Stimulated activated CD4-positive, alpha-beta T cell treated with anti-CD3 and anti-CD28 coated beads, Interleukin-12 subunit alpha, Interleukin-12 subunit beta, amount 100 ng/mL, for 4 hours (primary cell): ENCODE data around the gene TSPAN9.
A peak's percentile ranks its signal among the peaks of the same experiment; 100 is the strongest.
"Not testable (repeated sequence)": the region's sequence is repeated elsewhere in the genome, so short reads cannot be mapped to it uniquely, and the experiment has no call there.

Experiments used
- DNase-seq: peaks from one replicate; pipeline ENCODE4 v3.0.0-alpha.2; 2020

Gene TSPAN9

GRCh38 chr12:3045494-3045893, 31.7 kb upstream of the TSPAN9 start:
- DNase-seq, result no peak

DNA sequence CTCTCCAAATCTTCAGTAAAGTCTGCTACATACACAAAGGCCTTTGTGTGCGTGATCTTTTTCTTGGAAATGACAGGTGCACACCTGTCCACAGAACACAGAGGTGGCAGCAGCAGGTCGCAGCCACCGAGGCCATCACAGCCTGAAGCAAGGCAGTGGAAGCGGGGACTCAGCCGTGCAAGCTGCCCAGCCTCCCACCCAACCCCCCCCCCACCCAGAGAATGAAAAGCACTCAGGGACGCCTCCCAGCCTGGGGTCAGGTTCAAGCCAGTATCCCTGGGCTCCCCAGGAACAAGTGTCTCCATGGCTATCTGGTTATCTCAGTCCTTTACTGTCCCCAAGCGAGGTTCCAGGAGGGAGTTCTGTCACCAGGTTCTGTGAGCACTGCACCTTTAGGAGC, 31.2 kb upstream of the TSPAN9 start:
- no peak for DNase-seq

DNA sequence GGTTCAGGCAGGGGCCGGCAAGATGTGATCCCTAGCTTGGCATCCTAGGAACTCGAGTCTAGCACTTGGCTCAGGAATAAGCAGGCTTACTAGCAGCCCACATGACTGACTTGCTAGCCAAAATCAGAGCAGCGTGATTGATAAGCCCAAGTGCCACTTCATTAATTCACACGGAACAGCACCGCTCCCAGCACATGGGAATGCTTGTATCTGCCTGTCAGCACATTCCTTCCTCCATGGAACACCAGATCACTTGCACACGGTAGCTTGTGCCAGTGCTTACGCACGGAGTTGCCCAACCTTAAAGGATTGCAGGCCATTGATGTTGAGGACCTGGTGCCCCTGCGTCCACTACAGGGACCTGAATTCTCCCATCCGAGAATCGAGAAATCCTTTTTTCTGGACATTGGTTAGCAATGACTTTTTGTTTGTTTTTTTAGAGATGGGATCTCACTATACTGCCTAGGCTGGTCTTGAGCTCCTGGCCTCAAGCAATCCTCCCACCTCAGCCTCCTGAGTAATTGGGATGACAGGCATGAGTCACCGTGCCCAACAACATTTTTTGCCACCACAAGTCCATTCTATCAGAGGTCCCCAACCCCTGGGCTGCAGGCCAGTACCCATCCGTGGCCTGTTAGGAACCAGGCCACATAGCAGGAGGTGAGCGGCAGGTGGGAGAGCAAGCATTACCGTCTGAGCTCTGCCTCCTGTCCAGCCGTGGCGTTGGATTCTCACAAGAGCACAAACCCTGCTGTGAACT, 30.6 kb upstream of the TSPAN9 start:
- no peak for DNase-seq

DNA sequence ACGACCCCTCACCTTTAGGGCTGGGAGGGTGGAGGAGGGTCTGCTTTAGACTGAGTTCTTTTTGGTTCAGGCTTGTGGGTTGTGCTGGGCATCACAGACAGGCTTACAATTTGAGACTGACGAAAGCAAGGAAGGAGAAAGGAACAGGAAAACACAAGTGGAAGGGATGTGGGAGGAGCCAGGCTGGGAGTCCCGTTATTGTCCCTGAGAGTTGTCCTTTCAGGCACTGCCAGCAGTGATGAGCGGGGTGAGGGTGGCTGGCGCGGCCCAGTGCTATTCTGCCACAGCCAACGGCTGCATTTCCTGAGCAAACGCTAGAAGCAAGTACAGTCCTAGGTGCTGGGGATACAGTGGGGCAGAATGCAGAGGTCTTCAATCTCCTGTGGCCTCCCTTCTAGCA, 29.2 kb upstream of the TSPAN9 start:
- DNase-seq, result no peak

DNA sequence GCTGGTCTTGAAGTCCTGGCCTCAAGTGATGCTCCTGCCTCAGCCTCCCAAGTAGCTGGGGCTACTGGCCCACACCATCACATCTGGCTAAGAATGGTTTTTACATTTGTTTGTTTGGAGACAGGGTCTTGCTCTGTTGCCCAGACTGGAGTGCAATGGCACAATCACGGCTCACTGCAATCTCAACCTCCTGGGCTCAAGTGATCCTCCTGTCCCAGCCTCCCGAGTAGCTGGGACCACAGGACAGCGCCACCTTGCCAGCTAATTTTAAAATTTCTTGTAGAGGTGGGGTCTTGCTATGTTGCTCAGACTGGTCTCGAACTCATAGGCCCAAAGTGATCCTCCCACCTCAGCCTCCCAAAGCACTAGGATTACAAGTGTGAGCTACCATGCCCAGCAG, 28.6 kb upstream of the TSPAN9 start:
- no peak for DNase-seq

- DNase-seq, result no peak
These were observed 28.0 kb upstream of the TSPAN9 start for GRCh38 chr12:3049176-3049575.

GRCh38 chr12:3049611-3050249, 27.4 kb upstream of the TSPAN9 start:
- no peak for DNase-seq

GRCh38 chr12:3054374-3054773, 22.8 kb upstream of the TSPAN9 start:
- DNase-seq, result no peak

- no peak for DNase-seq
These were observed 22.0 kb upstream of the TSPAN9 start for GRCh38 chr12:3055026-3055703.

DNA sequence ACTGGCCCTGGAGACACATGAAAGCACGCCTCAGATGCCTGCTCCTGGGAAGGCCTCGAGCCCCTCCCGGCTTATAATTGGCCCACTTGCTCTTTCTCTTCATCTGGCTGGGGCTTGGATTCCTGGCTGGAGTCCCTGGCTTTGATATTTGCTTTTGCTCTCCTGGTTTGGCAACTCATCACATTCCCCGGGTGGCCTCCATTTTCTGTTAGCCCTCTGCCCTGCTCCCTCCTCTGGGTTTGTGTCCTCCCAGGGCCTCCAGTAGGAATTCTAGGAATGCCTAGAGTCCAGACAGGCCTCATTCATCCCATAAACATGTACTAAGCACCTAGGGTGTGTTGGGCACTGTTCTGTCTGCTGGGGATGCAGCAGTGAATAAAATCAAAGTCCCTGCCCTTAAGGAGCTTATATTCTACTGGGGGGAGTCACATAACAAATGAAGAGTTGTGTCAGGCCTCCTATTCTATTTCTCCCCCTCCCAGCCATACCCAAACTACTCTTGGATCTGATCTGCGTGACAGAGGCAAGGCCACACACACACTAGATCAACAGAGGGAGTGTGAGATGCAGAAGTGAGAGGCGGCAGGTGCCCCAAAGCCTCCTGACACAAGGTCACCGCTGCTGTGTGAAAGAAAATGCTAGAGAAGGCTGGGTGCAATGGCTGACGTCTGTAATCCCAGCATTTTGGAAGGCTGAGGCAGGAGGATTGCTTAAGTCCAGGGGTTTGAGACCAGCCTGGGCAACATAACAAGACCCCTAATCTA, 21.3 kb upstream of the TSPAN9 start:
- no peak for DNase-seq

DNA sequence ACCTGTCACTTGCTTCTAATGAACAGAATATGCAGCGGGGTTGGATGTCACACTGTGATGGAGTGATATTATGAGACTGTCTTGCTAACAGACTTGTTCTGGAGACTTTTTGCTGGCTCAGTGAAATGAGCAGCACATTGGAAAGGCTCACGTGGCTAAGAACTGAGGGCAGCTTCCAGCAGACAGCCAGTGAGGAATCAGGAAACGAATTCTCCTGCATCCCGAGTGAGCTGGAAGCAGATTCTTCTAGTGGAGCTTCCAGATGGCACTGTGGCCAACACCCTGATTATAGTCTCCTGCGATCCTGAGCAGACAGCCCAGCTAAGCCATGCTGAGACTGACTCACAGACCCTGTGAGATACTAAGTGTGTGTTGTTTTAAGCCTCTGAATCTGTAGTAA, 16.1 kb upstream of the TSPAN9 start:
- no peak for DNase-seq

DNA sequence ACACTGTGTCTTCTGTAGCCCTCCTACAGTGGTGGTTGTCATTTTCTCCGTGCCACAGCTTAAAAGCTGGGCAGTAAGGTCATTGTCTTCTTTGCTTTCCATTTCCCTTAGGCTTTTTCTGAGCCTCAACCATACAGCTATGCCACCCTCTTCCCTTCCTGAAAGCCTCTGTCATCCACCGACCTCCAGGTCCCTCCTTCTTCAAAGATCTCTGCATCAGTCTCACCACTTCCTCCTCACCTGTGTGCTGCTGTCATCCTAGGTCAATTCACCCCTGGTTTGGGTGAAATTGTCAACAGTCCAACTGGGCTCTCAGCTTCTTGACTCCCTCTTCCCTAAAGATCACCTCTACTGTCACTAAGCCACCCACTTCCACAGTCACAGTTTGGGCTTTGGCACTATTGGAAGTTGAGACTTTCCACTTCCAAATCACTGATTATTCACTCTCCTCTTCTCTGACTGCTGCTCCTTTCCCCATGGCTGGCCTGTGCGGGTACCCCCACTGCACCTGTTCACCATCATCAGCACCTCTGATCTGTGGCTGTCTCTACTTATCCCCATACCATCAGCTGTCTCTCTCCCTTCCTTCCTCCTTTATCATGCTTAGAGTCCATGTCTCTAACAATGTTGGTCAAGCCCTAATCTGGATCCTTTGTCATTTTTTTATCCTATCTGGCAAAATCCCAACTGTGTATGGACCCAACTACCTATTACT, 15.5 kb upstream of the TSPAN9 start:
- DNase-seq, result no peak

- DNase-seq, result no peak
These were observed 11.9 kb upstream of the TSPAN9 start for GRCh38 chr12:3065300-3065699.

- not testable (repeated sequence) for DNase-seq
These were observed 11.3 kb upstream of the TSPAN9 start for GRCh38 chr12:3065846-3066245.

- DNase-seq, result no peak
These were observed 7.5 kb upstream of the TSPAN9 start for GRCh38 chr12:3069714-3070113.

DNA sequence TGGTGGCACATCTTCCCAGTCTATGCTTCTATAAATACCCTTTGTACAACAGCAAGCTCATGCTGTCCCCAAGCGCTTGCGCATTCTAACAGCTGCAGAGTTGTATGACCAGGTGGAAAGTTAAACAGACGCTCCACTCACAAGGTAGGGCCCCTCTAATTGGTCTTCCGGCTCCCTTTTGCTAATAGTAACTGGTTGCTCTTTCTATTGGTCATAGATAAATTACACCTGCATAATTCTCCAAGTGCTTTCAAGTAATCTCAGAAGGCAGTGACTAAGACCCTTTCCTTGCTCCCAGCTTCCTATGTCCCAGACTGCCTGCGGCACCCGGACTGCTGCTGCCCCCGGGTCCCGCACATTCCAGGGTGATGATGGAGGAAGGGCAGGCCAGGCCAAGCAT, 6.1 kb upstream of the TSPAN9 start:
- no peak for DNase-seq

GRCh38 chr12:3071710-3072109, 5.5 kb upstream of the TSPAN9 start:
- DNase-seq, result no peak

GRCh38 chr12:3073438-3074250, 3.5 kb upstream of the TSPAN9 start:
- peak; percentile 80 for DNase-seq

GRCh38 chr12:3075315-3075714, 1.9 kb upstream of the TSPAN9 start:
- DNase-seq, result no peak

- peak; percentile 5 for DNase-seq
These were observed 448 bp downstream of the TSPAN9 start for GRCh38 chr12:3077572-3078081.

DNA sequence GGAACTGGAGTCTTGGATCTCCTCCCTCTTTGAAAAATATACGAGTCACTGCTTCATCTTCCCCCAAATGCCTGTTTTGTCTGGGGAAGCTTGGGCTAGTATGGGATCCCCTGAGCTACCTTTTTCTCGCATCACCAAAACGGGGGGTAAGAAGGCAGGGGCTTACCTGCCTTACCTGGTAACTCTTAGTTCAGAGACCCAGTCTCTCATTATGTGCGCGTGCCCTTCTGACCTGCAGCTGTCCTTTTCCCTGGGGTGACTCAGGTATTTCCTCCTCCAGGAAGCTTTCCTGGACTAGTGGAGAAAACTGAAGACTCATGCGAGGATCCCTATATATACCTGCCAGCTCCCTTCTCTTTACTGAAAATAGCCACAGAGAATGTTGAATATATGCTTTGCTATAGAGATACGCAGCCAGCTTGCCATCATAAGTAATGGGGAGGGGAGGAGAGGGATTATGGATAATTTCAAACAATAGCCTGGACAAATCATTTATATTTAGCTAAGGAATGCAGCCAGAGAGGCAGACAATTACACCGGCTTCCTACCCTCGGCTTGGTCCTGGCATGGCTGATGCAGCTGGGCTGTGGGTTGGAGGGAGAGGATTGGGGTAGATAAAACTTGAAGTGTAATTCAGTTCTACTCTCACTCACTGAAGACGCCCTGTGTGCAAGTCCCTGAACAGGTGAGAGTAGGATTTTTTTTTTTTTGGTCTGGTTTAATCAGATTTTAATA, 1.1 kb downstream of the TSPAN9 start:
- no peak for DNase-seq
